ENCODE measurements around the gene ELN. TPM values are rescaled to one million over a fixed set of nuclear protein-coding genes. Genes with fewer than 3 reads are reported as not detected.

ELN gene
- total and polyA plus RNA-seq, 2 donors (not counting 1 experiment from before 2014, with no cell fraction given): 2.1 to 11.0 TPM

DNA sequence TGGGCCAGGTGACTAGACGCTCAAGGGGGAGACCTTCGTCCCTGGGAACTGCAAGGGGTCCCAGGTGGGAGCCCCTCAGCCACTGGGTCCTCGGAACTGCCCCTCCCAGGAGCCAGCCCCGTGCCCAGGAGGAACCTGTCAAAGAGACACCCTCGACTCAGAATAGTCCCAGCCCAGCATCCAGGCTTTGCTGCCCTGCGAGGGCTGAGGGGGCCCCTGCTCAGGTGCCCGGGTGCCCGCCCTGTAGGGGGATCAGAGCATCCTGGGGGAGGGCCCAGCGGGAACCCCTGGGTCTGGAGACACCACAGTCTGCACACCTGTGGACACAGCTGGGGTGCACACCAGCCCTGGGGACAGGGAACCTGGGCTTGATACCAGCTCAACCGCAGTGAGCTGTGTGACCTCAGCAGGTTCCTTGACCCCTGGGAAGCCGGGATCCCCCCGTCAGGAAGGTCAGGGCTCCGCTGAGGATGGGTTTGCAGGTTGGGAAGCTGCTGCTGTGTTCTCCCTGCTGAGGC is 407 bp downstream of the ELN start:
- Histone ChIP-seq H4K20me1 (ENCODE audit: control insufficient read depth, extremely low read depth, insufficient read depth, low read length) (no peaks in the 10 kb centered on the region), H3K27me3 (ENCODE audit: control insufficient read depth, insufficient read depth, low read length) (peaks cover 10% of the 10 kb centered on the region), H3K4me3 (replicated peaks in 1 of 4; ENCODE audit: control extremely low read depth in 1 of 4, insufficient read depth in 1 of 4, low read depth in 3 of 4, low read length in 4 of 4) (peak overlapping the region in 1 of 4 experiments; percentile 57), H2AFZ (ENCODE audit: low read length) (no peak overlapping the region), H3K27ac (ENCODE audit: insufficient read depth, low read length) (no peak overlapping the region), H3K9me3 (ENCODE audit: control insufficient read depth, insufficient read depth, low read depth, low read length) (no peaks in the 10 kb centered on the region), H3K79me2 (ENCODE audit: control insufficient read depth, insufficient read depth, low read length) (no peaks in the 10 kb centered on the region), H3K4me1 (ENCODE audit: control insufficient read depth, extremely low read depth, insufficient read depth, low read length) (peaks cover 32% of the 10 kb centered on the region), H3K9ac (ENCODE audit: insufficient read depth, low read length) (peak overlapping the region; percentile 54), H3K36me3 (ENCODE audit: control insufficient read depth, insufficient read depth, low read length) (no peaks in the 10 kb centered on the region), H3K4me2 (ENCODE audit: extremely low read depth, insufficient read depth, low read length) (peak overlapping the region; percentile 60)
- no peak for TF ChIP-seq EZH2 (IDR thresholded peaks at IDR 0.05; ENCODE audit: low read length, missing control alignments)
- TF ChIP-seq, protein P1, sequence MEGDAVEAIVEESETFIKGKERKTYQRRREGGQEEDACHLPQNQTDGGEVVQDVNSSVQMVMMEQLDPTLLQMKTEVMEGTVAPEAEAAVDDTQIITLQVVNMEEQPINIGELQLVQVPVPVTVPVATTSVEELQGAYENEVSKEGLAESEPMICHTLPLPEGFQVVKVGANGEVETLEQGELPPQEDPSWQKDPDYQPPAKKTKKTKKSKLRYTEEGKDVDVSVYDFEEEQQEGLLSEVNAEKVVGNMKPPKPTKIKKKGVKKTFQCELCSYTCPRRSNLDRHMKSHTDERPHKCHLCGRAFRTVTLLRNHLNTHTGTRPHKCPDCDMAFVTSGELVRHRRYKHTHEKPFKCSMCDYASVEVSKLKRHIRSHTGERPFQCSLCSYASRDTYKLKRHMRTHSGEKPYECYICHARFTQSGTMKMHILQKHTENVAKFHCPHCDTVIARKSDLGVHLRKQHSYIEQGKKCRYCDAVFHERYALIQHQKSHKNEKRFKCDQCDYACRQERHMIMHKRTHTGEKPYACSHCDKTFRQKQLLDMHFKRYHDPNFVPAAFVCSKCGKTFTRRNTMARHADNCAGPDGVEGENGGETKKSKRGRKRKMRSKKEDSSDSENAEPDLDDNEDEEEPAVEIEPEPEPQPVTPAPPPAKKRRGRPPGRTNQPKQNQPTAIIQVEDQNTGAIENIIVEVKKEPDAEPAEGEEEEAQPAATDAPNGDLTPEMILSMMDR (conservative IDR thresholded peaks at IDR 0.05 in 1 of 2, IDR thresholded peaks at IDR 0.05 in 1 of 2; ENCODE audit: low read depth in 1 of 2, low read length in 2 of 2): no peak
- DNase-seq (ENCODE audit: low read depth in 2 of 2): no peak

DNA sequence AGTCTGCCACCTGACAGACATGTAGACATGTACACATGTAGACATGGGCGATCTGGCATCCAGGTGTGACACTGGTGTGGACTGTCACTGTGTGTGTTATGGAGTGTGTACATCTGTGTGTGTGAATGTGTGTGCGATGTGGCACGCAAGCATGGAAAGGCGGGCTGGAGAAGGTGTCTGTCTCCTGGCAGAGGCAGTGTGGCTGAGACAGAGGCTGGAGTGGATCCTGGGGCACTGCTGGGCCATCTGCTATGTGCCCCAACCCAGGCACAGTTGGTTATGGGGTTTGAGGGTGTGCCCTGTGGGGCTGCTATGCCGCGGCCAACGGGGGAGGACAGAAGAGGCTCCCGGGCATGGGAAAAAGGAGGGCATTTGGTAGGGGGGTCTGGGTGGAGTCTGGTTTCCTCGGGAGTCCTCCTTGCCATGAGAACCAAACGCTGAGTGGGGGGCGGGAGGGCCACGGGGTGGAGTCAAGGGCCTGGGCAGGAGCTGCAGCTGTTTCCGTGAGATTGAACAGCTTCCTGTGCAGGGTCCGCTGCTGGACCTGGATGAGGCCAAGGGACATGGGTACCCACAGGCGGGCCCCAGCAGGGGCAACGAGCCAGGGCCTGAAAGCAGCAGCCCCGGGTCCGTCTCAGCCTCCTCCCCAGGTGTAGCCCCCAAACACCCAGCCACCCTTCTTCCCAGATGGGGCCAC is 1.3 kb downstream of the ELN start:
- TF ChIP-seq, protein P1 (conservative IDR thresholded peaks at IDR 0.05 in 1 of 2, IDR thresholded peaks at IDR 0.05 in 1 of 2; ENCODE audit: low read depth in 1 of 2, low read length in 2 of 2): no peak
- TF ChIP-seq EZH2 (IDR thresholded peaks at IDR 0.05; ENCODE audit: low read length, missing control alignments): no peak
- H3K4me1 ChIP-seq (ENCODE audit: control insufficient read depth, extremely low read depth, insufficient read depth, low read length): peaks cover 36% of the 10 kb centered on the region

DNA sequence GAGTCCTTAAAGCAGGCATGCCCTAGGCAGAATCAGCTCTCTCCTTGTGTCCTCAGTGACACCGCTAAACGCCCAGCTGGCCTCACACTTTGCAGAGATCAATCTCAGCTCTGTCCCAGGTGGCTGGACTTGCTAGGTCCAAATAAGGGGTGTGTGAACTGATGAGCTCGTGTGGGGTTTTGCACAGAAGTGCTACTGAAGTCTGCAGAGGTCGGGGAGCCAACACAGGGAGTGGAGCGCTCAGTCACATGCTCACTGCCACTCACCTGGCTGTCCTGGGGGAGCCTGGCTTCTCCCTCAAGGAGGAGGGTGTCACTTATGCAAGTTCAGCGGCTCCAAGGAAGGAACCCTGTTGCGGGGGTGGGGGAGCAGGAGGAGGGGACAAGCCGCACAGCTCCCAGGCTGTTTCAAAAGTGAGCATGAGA is 2.0 kb downstream of the ELN start:
- Histone ChIP-seq H3K27me3 (ENCODE audit: control insufficient read depth, insufficient read depth, low read length) (peaks cover 10% of the 10 kb centered on the region), H3K79me2 (ENCODE audit: control insufficient read depth, insufficient read depth, low read length) (no peaks in the 10 kb centered on the region), H3K9me3 (ENCODE audit: control insufficient read depth, insufficient read depth, low read depth, low read length) (no peaks in the 10 kb centered on the region), H3K9ac (ENCODE audit: insufficient read depth, low read length) (no peak overlapping the region), H3K4me3 (replicated peaks in 1 of 4; ENCODE audit: control extremely low read depth in 1 of 4, insufficient read depth in 1 of 4, low read depth in 3 of 4, low read length in 4 of 4) (peak overlapping the region in 1 of 4 experiments; percentile 57), H3K4me2 (ENCODE audit: extremely low read depth, insufficient read depth, low read length) (no peak overlapping the region), H2AFZ (ENCODE audit: low read length) (no peak overlapping the region), H4K20me1 (ENCODE audit: control insufficient read depth, extremely low read depth, insufficient read depth, low read length) (no peaks in the 10 kb centered on the region), H3K36me3 (ENCODE audit: control insufficient read depth, insufficient read depth, low read length) (no peaks in the 10 kb centered on the region), H3K27ac (ENCODE audit: insufficient read depth, low read length) (no peak overlapping the region), H3K4me1 (ENCODE audit: control insufficient read depth, extremely low read depth, insufficient read depth, low read length) (peaks cover 36% of the 10 kb centered on the region)
- no peak for TF ChIP-seq EZH2 (IDR thresholded peaks at IDR 0.05; ENCODE audit: low read length, missing control alignments)
- TF ChIP-seq, protein P1 (conservative IDR thresholded peaks at IDR 0.05 in 1 of 2, IDR thresholded peaks at IDR 0.05 in 1 of 2; ENCODE audit: low read depth in 1 of 2, low read length in 2 of 2): no peak
- no peak for DNase-seq (ENCODE audit: low read depth in 2 of 2)

More for the DNA sequence above, 1.3 kb downstream of the ELN start:
- H3K9ac ChIP-seq (ENCODE audit: insufficient read depth, low read length): no peak overlapping the region
- peak overlapping the region; percentile 40 for H3K4me2 ChIP-seq (ENCODE audit: extremely low read depth, insufficient read depth, low read length)
- no peaks in the 10 kb centered on the region for H4K20me1 ChIP-seq (ENCODE audit: control insufficient read depth, extremely low read depth, insufficient read depth, low read length)
- no peak overlapping the region for H2AFZ ChIP-seq (ENCODE audit: low read length)
- peaks cover 10% of the 10 kb centered on the region for H3K27me3 ChIP-seq (ENCODE audit: control insufficient read depth, insufficient read depth, low read length)
- H3K36me3 ChIP-seq (ENCODE audit: control insufficient read depth, insufficient read depth, low read length): no peaks in the 10 kb centered on the region
- H3K79me2 ChIP-seq (ENCODE audit: control insufficient read depth, insufficient read depth, low read length): no peaks in the 10 kb centered on the region
- no peak overlapping the region for H3K27ac ChIP-seq (ENCODE audit: insufficient read depth, low read length)
- H3K9me3 ChIP-seq (ENCODE audit: control insufficient read depth, insufficient read depth, low read depth, low read length): no peaks in the 10 kb centered on the region
- DNase-seq (ENCODE audit: low read depth in 2 of 2): no peak
- peak overlapping the region in 1 of 4 experiments; percentile 57 for H3K4me3 ChIP-seq (replicated peaks in 1 of 4; ENCODE audit: control extremely low read depth in 1 of 4, insufficient read depth in 1 of 4, low read depth in 3 of 4, low read length in 4 of 4)

Data from fibroblast of lung (primary cell).